ENCODE results near the gene GALK2.

DNA sequence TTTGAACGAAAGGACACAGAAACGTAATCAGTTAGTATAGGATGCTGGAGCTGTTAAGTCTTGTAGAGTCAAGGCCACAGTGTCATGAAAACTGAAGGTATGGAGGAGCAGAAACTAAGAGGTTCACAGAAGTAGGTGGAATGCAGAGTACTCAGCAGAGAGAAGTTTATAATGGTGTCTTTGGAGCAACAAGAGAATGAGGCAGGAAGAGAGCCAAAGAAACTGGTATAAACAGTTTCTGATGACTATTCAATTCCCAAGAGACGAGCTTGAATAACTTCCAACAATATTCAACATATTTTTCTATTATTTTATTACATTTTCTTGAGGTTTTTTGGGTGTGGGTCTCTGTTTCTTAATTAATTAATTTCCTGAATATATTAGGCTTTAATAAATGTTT is 29.6 kb downstream of the GALK2 start:
- TF ChIP-seq POLR2A (IDR thresholded peaks at IDR 0.05) = no peak
- TF ChIP-seq, protein P1, sequence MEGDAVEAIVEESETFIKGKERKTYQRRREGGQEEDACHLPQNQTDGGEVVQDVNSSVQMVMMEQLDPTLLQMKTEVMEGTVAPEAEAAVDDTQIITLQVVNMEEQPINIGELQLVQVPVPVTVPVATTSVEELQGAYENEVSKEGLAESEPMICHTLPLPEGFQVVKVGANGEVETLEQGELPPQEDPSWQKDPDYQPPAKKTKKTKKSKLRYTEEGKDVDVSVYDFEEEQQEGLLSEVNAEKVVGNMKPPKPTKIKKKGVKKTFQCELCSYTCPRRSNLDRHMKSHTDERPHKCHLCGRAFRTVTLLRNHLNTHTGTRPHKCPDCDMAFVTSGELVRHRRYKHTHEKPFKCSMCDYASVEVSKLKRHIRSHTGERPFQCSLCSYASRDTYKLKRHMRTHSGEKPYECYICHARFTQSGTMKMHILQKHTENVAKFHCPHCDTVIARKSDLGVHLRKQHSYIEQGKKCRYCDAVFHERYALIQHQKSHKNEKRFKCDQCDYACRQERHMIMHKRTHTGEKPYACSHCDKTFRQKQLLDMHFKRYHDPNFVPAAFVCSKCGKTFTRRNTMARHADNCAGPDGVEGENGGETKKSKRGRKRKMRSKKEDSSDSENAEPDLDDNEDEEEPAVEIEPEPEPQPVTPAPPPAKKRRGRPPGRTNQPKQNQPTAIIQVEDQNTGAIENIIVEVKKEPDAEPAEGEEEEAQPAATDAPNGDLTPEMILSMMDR (IDR thresholded peaks at IDR 0.05) = no peak

Data from right lobe of liver (tissue), 4 donors.